GM23338 (cell line): ENCODE results near the gene BNC2. TPM values are rescaled to one million over a fixed set of nuclear protein-coding genes. Genes with fewer than 3 reads are reported as not detected.

Experiments
- ATAC-seq: fragments of 200-7000 bp; cut with Tn5 transposase; 3 replicates; pipeline ENCODE4 v1.9.1; 2020
- DNase-seq: peaks from one replicate; pipeline ENCODE4 v3.0.0-alpha.2; 2015; ENCODE audit warnings: low spot score
- H2AFZ ChIP-seq: fragments of 200-600 bp; sonication (generic); 2 replicates; pipeline ENCODE4 v1.8.0; 2016; ENCODE audit warnings: antibody characterized with exemption, mild to moderate bottlenecking, moderate library complexity
- H3F3A ChIP-seq: fragments of 200-600 bp; sonication (generic); replicated peaks from 2 replicates; pipeline ENCODE4 v1.8.0; 2017; ENCODE audit warnings: antibody characterized with exemption, mixed run types, low read depth
- H3K27ac ChIP-seq: fragments of 200-600 bp; sonication (generic); 2 replicates; pipeline ENCODE4 v1.6.1; 2016; ENCODE audit warnings: low read depth
- H3K27me3 ChIP-seq: fragments of 200-600 bp; sonication (generic); 2 replicates; pipeline ENCODE4 v1.8.0; 2016; ENCODE audit warnings: mild to moderate bottlenecking, mixed run types, moderate library complexity; ENCODE audit not compliant: insufficient read depth
- H3K36me3 ChIP-seq: fragments of 200-600 bp; sonication (generic); 2 replicates; pipeline ENCODE4 v1.8.0; 2016; ENCODE audit warnings: mild to moderate bottlenecking; ENCODE audit not compliant: insufficient read depth
- H3K4me1 ChIP-seq: fragments of 200-600 bp; sonication (generic); 2 replicates; pipeline ENCODE4 v1.8.0; 2016; ENCODE audit warnings: mild to moderate bottlenecking, moderate library complexity; ENCODE audit not compliant: insufficient read depth
- H3K4me2 ChIP-seq: fragments of 200-600 bp; sonication (generic); 2 replicates; pipeline ENCODE4 v1.7.1; 2017; ENCODE audit warnings: mixed run types
- H3K4me3 ChIP-seq: fragments of 200-600 bp; sonication (generic); 2 replicates; pipeline ENCODE4 v1.6.1; 2016; ENCODE audit warnings: mixed run types
- H3K79me2 ChIP-seq: fragments of 200-600 bp; sonication (generic); replicated peaks from 2 replicates; pipeline ENCODE4 v1.8.0; 2017; ENCODE audit warnings: mild to moderate bottlenecking; ENCODE audit not compliant: insufficient read depth
- H3K9me2 ChIP-seq: fragments of 200-600 bp; sonication (generic); 2 replicates; pipeline ENCODE4 v1.8.0; 2017; ENCODE audit not compliant: insufficient read depth
- H4K20me1 ChIP-seq: fragments of 200-600 bp; sonication (generic); replicated peaks from 2 replicates; pipeline ENCODE4 v1.8.0; 2017; ENCODE audit warnings: mild to moderate bottlenecking; ENCODE audit not compliant: insufficient read depth
- H3K27ac Mint-ChIP-seq: 2 replicates; pipeline ENCODE4 v1.8.0; 2020; ENCODE audit warnings: inconsistent platforms, mild to moderate bottlenecking, moderate library complexity, mixed read lengths
- H3K27me3 Mint-ChIP-seq: 3 replicates; pipeline ENCODE4 v1.8.0; 2022; ENCODE audit warnings: low read depth, mild to moderate bottlenecking, moderate library complexity, mixed read lengths, inconsistent platforms; ENCODE audit not compliant: insufficient read depth, poor library complexity
- H3K36me3 Mint-ChIP-seq: 3 replicates; pipeline ENCODE4 v1.8.0; 2021; ENCODE audit warnings: low read depth, mild to moderate bottlenecking, inconsistent platforms, moderate library complexity, mixed read lengths
- H3K4me1 Mint-ChIP-seq: 3 replicates; pipeline ENCODE4 v1.8.0; 2020; ENCODE audit warnings: mild to moderate bottlenecking, inconsistent platforms, mixed read lengths
- H3K4me3 Mint-ChIP-seq: 3 replicates; pipeline ENCODE4 v1.8.0; 2021; ENCODE audit warnings: moderate library complexity, mild to moderate bottlenecking, inconsistent platforms, mixed read lengths
- H3K9me3 Mint-ChIP-seq: 3 replicates; pipeline ENCODE4 v1.8.0; 2020; ENCODE audit warnings: moderate library complexity, mild to moderate bottlenecking, inconsistent platforms, mixed read lengths
- CREB1 ChIP-seq: fragments of 250-450 bp; sonication (Bioruptor Pico); IDR thresholded peaks from 2 replicates; pipeline ENCODE4 v1.5.0; 2020; ENCODE audit warnings: low read depth, mild to moderate bottlenecking, moderate library complexity
- EZH2 ChIP-seq: fragments of 200-600 bp; sonication (generic); IDR thresholded peaks from one replicate; pipeline ENCODE4 v1.8.0; 2017; ENCODE audit warnings: antibody characterized with exemption, mild to moderate bottlenecking, low read depth; ENCODE audit not compliant: unreplicated experiment
- EZH2phosphoT487 ChIP-seq: fragments of 200-600 bp; sonication (generic); IDR thresholded peaks from one replicate; pipeline ENCODE4 v1.8.1; 2018; ENCODE audit warnings: antibody characterized with exemption; ENCODE audit not compliant: unreplicated experiment
- JUNB ChIP-seq: IDR thresholded peaks from one replicate; pipeline ENCODE4 v1.6.1; 2016; ENCODE audit warnings: antibody characterized with exemption; ENCODE audit not compliant: unreplicated experiment
- NANOG ChIP-seq: IDR thresholded peaks from 2 replicates; pipeline ENCODE4 v1.6.1; 2016; ENCODE audit warnings: antibody characterized with exemption, borderline replicate concordance
- POLR2AphosphoS5 ChIP-seq: IDR thresholded peaks from 2 replicates; pipeline ENCODE4 v1.6.1; 2016; ENCODE audit warnings: antibody characterized with exemption, low read depth
- REST ChIP-seq: IDR thresholded peaks from one replicate; pipeline ENCODE4 v1.6.1; 2018; ENCODE audit warnings: antibody characterized with exemption; ENCODE audit not compliant: unreplicated experiment
- STAT1 ChIP-seq: IDR thresholded peaks from one replicate; pipeline ENCODE4 v1.6.1; 2016; ENCODE audit warnings: antibody characterized with exemption; ENCODE audit not compliant: unreplicated experiment
- ZNF114 ChIP-seq: fragments of 250-450 bp; sonication (Bioruptor Pico); IDR thresholded peaks from 2 replicates; pipeline ENCODE4 v1.5.0; 2020; ENCODE audit warnings: mild to moderate bottlenecking, moderate library complexity
- ZNF331 ChIP-seq: fragments of 250-450 bp; sonication (Bioruptor Pico); IDR thresholded peaks from 2 replicates; pipeline ENCODE4 v1.5.0; 2020; ENCODE audit warnings: low read depth, mild to moderate bottlenecking, moderate library complexity
- ZNF462 ChIP-seq: fragments of 250-450 bp; sonication (Bioruptor Pico); IDR thresholded peaks from 2 replicates; pipeline ENCODE4 v1.5.0; 2020; ENCODE audit warnings: mild to moderate bottlenecking, moderate library complexity
- polyA plus RNA-seq: library from polyadenylated mRNA; unstranded; fragments of >200 nt; fragmentation: Nextera tagmentation; extraction: Ambion mirVana; gene quantifications from 2 replicates; pipeline ENCODE4 v1.2.1, GENCODE V29; 2016
- total RNA-seq: library from RNA; depleted of rRNA; stranded (reverse); fragments of >200 nt; shearing (Covaris generic); gene quantifications from 2 replicates; pipeline ENCODE4 v1.2.3, GENCODE V29; 2014
- TF ChIP-seq, protein P1 (sequence below): IDR thresholded peaks from 2 replicates; pipeline ENCODE4 v1.6.1; 2016; ENCODE audit warnings: antibody characterized with exemption
- TF ChIP-seq, protein P2 (sequence below), 2 experiments: fragments of 200-600 bp in 1 of 2; sonication (generic) in 1 of 2; conservative IDR thresholded peaks; 2 replicates each; pipeline versions ENCODE4 v1.5.1 to v1.6.1; 2016 to 2017; ENCODE audit warnings: antibody characterized with exemption in 2 of 2, low read depth in 2 of 2, mild to moderate bottlenecking in 2 of 2, moderate library complexity in 1 of 2

The BNC2 gene
- total and polyA plus RNA-seq, 2 experiments from 2014 or later: 12.7 to 13.2 TPM

DNA sequence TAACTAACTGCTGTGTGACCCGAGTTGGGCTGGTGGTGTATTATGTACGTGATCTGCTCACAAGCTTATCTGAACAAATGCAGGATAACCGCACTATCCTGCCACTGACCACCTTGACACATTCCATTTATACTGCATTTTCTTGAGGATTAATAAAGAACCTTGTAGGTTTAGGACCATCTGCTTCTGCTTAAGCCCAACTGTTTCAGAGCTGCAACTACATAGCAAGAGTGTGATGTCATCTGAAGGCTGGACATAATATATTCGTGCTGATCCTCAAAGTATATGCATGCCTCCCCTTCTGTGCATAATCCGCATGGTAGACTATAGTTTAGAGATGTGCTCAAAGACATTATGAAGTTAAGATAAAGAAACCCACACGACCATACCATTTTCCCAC lies 435.9 kb downstream of the BNC2 start:
- H3F3A ChIP-seq: no peaks in the 10 kb centered on the region
- no peak overlapping the region for H3K4me3 Mint-ChIP-seq
- TF ChIP-seq EZH2phosphoT487 (no peak), JUNB (no peak), STAT1 (no peak), REST (no peak), POLR2AphosphoS5 (no peak), ZNF331 (CRISPR knock-in tag) (no peak), CREB1 (CRISPR knock-in tag) (no peak), NANOG (no peak), EZH2 (no peak), ZNF114 (CRISPR knock-in tag) (no peak), ZNF462 (CRISPR knock-in tag) (no peak)
- TF ChIP-seq, protein P1, sequence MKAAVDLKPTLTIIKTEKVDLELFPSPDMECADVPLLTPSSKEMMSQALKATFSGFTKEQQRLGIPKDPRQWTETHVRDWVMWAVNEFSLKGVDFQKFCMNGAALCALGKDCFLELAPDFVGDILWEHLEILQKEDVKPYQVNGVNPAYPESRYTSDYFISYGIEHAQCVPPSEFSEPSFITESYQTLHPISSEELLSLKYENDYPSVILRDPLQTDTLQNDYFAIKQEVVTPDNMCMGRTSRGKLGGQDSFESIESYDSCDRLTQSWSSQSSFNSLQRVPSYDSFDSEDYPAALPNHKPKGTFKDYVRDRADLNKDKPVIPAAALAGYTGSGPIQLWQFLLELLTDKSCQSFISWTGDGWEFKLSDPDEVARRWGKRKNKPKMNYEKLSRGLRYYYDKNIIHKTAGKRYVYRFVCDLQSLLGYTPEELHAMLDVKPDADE: no peak
- TF ChIP-seq, protein P2, sequence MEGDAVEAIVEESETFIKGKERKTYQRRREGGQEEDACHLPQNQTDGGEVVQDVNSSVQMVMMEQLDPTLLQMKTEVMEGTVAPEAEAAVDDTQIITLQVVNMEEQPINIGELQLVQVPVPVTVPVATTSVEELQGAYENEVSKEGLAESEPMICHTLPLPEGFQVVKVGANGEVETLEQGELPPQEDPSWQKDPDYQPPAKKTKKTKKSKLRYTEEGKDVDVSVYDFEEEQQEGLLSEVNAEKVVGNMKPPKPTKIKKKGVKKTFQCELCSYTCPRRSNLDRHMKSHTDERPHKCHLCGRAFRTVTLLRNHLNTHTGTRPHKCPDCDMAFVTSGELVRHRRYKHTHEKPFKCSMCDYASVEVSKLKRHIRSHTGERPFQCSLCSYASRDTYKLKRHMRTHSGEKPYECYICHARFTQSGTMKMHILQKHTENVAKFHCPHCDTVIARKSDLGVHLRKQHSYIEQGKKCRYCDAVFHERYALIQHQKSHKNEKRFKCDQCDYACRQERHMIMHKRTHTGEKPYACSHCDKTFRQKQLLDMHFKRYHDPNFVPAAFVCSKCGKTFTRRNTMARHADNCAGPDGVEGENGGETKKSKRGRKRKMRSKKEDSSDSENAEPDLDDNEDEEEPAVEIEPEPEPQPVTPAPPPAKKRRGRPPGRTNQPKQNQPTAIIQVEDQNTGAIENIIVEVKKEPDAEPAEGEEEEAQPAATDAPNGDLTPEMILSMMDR (conservative IDR thresholded peaks at IDR 0.05; ENCODE audit: low read depth in 2 of 2): no peak
- H3K79me2 ChIP-seq: no peaks in the 10 kb centered on the region
- no peak for ATAC-seq
- peaks cover 19% of the 10 kb centered on the region for H3K36me3 Mint-ChIP-seq
- no peaks in the 10 kb centered on the region for H3K9me3 Mint-ChIP-seq
- H3K27ac Mint-ChIP-seq: no peak overlapping the region
- H2AFZ ChIP-seq: no peak overlapping the region
- no peaks in the 10 kb centered on the region for H3K27me3 ChIP-seq
- H3K9me2 ChIP-seq: no peaks in the 10 kb centered on the region
- H4K20me1 ChIP-seq: no peaks in the 10 kb centered on the region
- peaks cover 4% of the 10 kb centered on the region for H3K27me3 Mint-ChIP-seq
- H3K4me2 ChIP-seq: no peak overlapping the region
- no peak overlapping the region for H3K4me3 ChIP-seq
- H3K36me3 ChIP-seq: no peaks in the 10 kb centered on the region
- peaks cover 21% of the 10 kb centered on the region for H3K4me1 ChIP-seq
- no peak for DNase-seq
- peaks cover 27% of the 10 kb centered on the region for H3K4me1 Mint-ChIP-seq
- no peak overlapping the region for H3K27ac ChIP-seq
